DND-41 (cell line): ENCODE results near the gene AGMO.

ENCODE experiments used
- ATAC-seq: fragments of 200-7000 bp; cut with Tn5 transposase; 3 replicates; pipeline ENCODE4 v1.9.1; 2021; ENCODE audit warnings: low read depth; ENCODE audit not compliant: insufficient read depth
- DNase-seq: peaks from one replicate; pipeline ENCODE4 v3.0.0-alpha.2; 2020
- H2AFZ ChIP-seq: 2 replicates; pipeline ENCODE4 v1.6.0; 2012; ENCODE audit warnings: low read depth, low read length
- H3K27ac ChIP-seq: 2 replicates; pipeline ENCODE4 v1.5.1; 2012; ENCODE audit warnings: low read length, inconsistent platforms
- H3K27me3 ChIP-seq: fragments of 200-600 bp; sonication (generic); 2 replicates; pipeline ENCODE4 v1.6.0; 2012; ENCODE audit warnings: low read length, mild to moderate bottlenecking, inconsistent platforms; ENCODE audit not compliant: insufficient read depth, poor library complexity
- H3K36me3 ChIP-seq: 2 replicates; pipeline ENCODE4 v1.5.1; 2012; ENCODE audit warnings: low read length, inconsistent platforms; ENCODE audit not compliant: insufficient read depth
- H3K4me1 ChIP-seq: 2 replicates; pipeline ENCODE4 v1.5.1; 2012; ENCODE audit warnings: mild to moderate bottlenecking, low read length; ENCODE audit not compliant: insufficient read depth
- H3K4me2 ChIP-seq: 2 replicates; pipeline ENCODE4 v1.6.0; 2012; ENCODE audit warnings: mild to moderate bottlenecking, moderate library complexity, low read length, inconsistent platforms; ENCODE audit not compliant: insufficient read depth
- H3K4me3 ChIP-seq, 2 experiments: fragments of 200-600 bp in 1 of 2; shearing (Covaris generic) in 1 of 2; 2 replicates each; pipeline ENCODE4 v1.5.1; 2012 to 2016; ENCODE audit warnings: inconsistent platforms in 2 of 2, low read length in 2 of 2, mild to moderate bottlenecking in 2 of 2, low read depth in 1 of 2, moderate library complexity in 1 of 2
- H3K79me2 ChIP-seq: 2 replicates; pipeline ENCODE4 v1.6.0; 2012; ENCODE audit warnings: low read length, inconsistent platforms; ENCODE audit not compliant: insufficient read depth
- H3K9ac ChIP-seq: 2 replicates; pipeline ENCODE4 v1.6.0; 2012; ENCODE audit warnings: low read depth, mild to moderate bottlenecking, inconsistent platforms, low read length, moderate library complexity
- H3K9me3 ChIP-seq: 2 replicates; pipeline ENCODE4 v1.5.1; 2012; ENCODE audit warnings: low read length, moderate library complexity, mild to moderate bottlenecking, inconsistent platforms; ENCODE audit not compliant: insufficient read depth, severe bottlenecking
- H4K20me1 ChIP-seq: 2 replicates; pipeline ENCODE4 v1.6.0; 2012; ENCODE audit warnings: low read length; ENCODE audit not compliant: insufficient read depth
- EZH2 ChIP-seq: IDR thresholded peaks from 3 replicates; pipeline ENCODE4 v1.6.1; 2012; ENCODE audit warnings: borderline replicate concordance, low read depth, mild to moderate bottlenecking, moderate library complexity, low read length, inconsistent platforms; ENCODE audit not compliant: severe bottlenecking
- TF ChIP-seq, protein P1 (sequence below): IDR thresholded peaks from 2 replicates; pipeline ENCODE4 v1.5.1; 2012; ENCODE audit warnings: borderline replicate concordance, low read length, moderate library complexity, mild to moderate bottlenecking; ENCODE audit not compliant: poor library complexity, severe bottlenecking; ENCODE audit errors: extremely low read depth

AGMO gene

GRCh38 chr7:15166620-15167019, 395.2 kb downstream of the AGMO start:
- no peak for TF ChIP-seq EZH2
- TF ChIP-seq, protein P1, sequence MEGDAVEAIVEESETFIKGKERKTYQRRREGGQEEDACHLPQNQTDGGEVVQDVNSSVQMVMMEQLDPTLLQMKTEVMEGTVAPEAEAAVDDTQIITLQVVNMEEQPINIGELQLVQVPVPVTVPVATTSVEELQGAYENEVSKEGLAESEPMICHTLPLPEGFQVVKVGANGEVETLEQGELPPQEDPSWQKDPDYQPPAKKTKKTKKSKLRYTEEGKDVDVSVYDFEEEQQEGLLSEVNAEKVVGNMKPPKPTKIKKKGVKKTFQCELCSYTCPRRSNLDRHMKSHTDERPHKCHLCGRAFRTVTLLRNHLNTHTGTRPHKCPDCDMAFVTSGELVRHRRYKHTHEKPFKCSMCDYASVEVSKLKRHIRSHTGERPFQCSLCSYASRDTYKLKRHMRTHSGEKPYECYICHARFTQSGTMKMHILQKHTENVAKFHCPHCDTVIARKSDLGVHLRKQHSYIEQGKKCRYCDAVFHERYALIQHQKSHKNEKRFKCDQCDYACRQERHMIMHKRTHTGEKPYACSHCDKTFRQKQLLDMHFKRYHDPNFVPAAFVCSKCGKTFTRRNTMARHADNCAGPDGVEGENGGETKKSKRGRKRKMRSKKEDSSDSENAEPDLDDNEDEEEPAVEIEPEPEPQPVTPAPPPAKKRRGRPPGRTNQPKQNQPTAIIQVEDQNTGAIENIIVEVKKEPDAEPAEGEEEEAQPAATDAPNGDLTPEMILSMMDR = no peak
- H4K20me1 ChIP-seq = no peaks in the 10 kb centered on the region
- no peak for DNase-seq

DNA sequence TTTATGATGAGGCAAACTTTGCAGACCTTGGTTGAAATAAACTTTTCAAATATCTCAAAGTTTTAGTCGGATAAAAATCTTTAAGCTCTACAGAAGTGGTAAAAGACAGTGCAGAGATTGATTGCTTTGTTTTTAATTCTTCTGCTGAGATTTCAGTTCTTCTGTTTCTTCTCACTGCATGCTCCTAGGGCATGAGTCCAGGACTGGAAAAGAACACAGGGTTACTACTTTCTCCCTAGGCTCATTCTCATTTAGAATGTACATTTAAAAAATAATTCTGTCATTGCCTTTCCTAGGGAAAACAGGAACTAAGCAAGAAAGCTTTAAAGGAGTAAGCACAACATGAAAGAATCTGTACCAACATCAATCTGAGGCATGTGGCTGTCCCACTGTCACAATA, 402.6 kb downstream of the AGMO start:
- Histone ChIP-seq H3K9me3 (no peaks in the 10 kb centered on the region), H3K4me3 (no peak overlapping the region), H3K9ac (no peak overlapping the region), H2AFZ (no peak overlapping the region), H3K36me3 (no peaks in the 10 kb centered on the region), H4K20me1 (no peaks in the 10 kb centered on the region), H3K27me3 (no peaks in the 10 kb centered on the region), H3K4me2 (no peak overlapping the region), H3K27ac (no peak overlapping the region), H3K79me2 (no peaks in the 10 kb centered on the region), H3K4me1 (no peaks in the 10 kb centered on the region)
- TF ChIP-seq EZH2 = no peak
- TF ChIP-seq, protein P1 = no peak
- ATAC-seq = no peak
- DNase-seq = no peak

More at GRCh38 chr7:15166620-15167019, 395.2 kb downstream of the AGMO start:
- Histone ChIP-seq H3K4me1 (no peaks in the 10 kb centered on the region), H2AFZ (no peak overlapping the region), H3K79me2 (no peaks in the 10 kb centered on the region), H3K4me3 (no peak overlapping the region), H3K9ac (no peak overlapping the region), H3K27ac (no peak overlapping the region), H3K27me3 (no peaks in the 10 kb centered on the region), H3K36me3 (no peaks in the 10 kb centered on the region), H3K9me3 (no peaks in the 10 kb centered on the region), H3K4me2 (no peak overlapping the region)
- ATAC-seq = no peak

DNA sequence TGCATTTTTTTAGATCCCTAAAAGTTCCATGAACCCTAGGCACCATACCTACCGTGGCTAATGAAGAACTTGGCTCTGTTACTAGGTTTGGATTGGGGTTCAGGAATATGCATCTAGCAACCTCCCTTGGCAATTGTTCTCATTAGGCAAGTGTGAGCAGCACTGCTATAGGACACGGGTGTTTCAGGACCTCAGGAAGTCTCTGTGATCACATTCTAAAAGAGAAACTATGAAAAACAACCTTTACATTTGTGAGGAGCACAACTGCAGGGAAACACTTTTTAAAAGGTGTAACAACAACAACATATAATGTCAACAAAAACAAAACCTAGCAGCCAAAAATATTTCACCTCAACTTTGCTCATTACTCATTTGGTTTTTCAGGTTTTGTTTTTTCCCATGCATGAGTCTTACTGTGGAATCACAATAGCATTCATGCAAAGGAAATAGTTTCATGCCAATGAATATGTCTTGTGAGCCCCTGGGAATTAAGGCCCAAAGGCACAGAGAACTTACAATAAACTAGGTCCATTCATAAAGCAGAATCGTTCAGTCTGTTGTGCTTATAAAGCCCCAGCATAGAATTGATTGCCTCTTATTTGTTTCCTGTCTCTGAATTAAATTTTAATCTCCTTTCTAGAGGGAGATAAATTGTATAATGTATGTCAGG, 403.5 kb downstream of the AGMO start:
- H3K4me1 ChIP-seq = no peaks in the 10 kb centered on the region
- no peak for TF ChIP-seq EZH2
- TF ChIP-seq, protein P1 = no peak
- H3K36me3 ChIP-seq = no peaks in the 10 kb centered on the region
- no peak overlapping the region for H3K4me2 ChIP-seq
- H3K9ac ChIP-seq = no peak overlapping the region
- H4K20me1 ChIP-seq = no peaks in the 10 kb centered on the region
- H2AFZ ChIP-seq = no peak overlapping the region
- H3K4me3 ChIP-seq = no peak overlapping the region
- no peaks in the 10 kb centered on the region for H3K27me3 ChIP-seq
- H3K9me3 ChIP-seq = no peaks in the 10 kb centered on the region
- no peak overlapping the region for H3K27ac ChIP-seq
- DNase-seq (no peak), ATAC-seq (no peak)
- no peaks in the 10 kb centered on the region for H3K79me2 ChIP-seq
